HG02763 (cell line): ENCODE results near the gene SRGAP1.

Source experiments
- ATAC-seq: cut with Tn5 transposase; IDR thresholded peaks from one replicate; pipeline ENCODE4 v1.9.1; 2021; ENCODE audit warnings: mild to moderate bottlenecking, moderate library complexity; ENCODE audit not compliant: unreplicated experiment

Gene SRGAP1

DNA sequence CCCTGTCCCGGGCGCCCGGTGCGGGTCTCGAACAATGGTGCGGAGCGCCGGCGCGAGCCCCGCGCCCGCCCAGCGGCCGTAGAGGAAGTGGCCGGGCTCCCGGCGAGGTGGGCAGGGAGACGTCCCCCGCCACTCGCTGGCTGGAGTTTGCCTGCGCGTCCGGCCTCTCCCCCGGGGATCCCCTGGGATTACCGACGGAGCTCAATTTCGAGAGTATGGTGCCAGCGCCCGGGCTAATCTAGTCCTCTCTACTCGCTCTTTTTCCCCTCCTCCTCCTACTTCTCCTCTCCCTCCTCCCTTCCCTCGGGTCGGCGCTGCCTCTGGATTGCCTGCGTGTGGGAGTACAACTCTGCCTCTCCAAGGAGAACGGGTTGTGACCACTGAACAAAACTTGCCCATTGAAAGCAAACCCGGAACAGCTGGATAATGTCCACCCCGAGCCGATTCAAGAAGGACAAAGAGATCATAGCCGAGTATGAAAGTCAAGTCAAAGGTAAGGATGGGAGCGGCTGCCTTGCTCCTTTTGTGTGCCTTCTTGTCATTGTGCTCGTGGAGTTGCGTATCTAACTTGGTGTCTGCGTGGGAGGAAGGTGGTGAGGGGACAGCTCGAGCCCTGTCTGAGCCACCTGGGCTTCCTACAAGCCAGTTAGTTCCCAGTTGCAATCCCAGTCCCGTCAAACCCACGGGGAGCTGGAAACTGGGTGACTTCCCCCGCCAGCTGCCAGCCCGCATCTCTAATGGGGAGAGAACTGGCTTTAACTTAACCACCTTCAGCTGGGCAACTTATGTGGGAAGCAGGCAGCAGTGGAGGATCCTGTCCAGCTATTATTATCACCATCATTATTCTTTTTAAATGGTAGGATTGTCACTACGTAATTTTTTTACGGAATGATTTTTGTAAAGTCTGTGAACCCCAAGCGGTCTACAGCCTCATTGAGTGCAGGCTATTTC is at the start of gene SRGAP1:
Gene SRGAP1, plus strand, starts transcription at position 310 of the 951 bp plus-strand sequence. Its CDS starts 117 bp downstream, at position 427.
- ATAC-seq, result peak; percentile 20

GRCh38 chr12:63795032-63795687 is 49.3 kb upstream of the SRGAP1 start:
- ATAC-seq, result no peak

GRCh38 chr12:63795944-63796343 is 48.6 kb upstream of the SRGAP1 start:
- ATAC-seq, result no peak

DNA sequence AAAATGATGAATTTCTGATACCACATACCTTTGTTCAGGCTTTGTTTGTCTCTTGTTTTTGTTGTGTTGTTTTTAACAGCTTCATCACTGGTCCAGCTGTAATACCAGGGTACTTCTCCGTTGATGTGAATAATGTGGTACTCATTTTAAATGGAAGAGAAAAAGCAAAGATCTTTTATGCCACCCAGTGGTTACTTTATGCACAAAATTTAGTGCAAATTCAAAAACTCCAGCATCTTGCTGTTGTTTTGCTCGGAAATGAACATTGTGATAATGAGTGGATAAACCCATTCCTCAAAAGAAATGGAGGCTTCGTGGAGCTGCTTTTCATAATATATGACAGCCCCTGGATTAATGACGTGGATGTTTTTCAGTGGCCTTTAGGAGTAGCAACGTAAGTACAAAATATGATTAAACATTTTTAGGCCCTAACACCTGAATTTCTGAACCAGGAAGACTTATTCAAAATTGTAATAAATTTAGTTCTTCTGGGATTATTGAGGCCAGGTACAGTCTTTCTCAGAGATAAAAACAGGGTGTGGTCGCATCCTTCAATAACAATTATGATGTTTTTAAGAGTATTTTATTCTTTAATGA is 42.4 kb upstream of the SRGAP1 start:
- ATAC-seq, result no peak

DNA sequence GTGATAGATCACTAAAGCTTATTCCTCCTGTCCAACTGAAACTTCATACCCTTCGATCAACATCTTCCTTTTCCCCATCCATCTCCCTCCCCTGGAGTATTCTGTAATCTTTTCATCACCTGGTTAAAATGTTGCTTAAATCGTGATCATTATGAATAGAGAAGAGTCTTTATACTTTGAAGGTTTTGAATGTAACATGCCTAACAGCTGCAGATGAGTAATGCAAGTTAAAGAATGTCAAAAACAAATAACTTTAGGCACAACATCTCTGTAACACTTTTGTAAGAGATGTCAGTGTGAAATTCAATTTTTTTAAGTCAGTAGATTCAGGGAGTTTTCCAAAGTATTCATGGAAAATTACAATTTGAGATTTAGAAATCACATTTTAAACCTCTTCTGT is 39.8 kb upstream of the SRGAP1 start:
- no peak for ATAC-seq

GRCh38 chr12:63805704-63806672 is 38.5 kb upstream of the SRGAP1 start:
- no peak for ATAC-seq

DNA sequence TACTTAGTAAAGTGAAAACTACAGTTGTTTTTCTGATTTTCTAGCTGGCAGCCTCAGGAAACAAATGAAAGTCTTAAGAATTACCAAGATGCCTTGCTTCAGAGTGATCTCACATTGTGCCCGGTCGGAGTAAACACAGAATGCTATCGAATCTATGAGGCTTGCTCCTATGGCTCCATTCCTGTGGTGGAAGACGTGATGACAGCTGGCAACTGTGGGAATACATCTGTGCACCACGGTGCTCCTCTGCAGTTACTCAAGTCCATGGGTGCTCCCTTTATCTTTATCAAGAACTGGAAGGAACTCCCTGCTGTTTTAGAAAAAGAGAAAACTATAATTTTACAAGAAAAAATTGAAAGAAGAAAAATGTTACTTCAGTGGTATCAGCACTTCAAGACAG is 35.9 kb upstream of the SRGAP1 start:
- ATAC-seq, result no peak

DNA sequence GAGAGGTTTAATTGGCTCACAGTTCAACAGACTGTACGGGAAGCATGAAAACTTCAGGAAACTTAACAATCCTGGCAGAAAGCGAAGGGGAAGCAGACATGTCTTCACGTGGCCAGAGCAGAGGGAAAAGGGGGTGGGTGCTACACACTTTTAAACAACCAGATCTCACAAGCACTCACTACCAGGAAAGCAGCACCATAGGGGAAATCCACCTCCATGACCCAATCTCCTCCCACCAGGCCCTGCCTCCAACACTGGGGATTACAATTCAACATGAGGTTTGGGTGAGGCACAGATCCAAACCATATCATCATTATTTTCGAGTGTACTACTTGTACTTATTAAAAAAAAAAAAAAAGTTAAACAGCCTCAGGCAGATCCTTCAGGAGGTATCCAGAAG is 34.9 kb upstream of the SRGAP1 start:
- no peak for ATAC-seq

DNA sequence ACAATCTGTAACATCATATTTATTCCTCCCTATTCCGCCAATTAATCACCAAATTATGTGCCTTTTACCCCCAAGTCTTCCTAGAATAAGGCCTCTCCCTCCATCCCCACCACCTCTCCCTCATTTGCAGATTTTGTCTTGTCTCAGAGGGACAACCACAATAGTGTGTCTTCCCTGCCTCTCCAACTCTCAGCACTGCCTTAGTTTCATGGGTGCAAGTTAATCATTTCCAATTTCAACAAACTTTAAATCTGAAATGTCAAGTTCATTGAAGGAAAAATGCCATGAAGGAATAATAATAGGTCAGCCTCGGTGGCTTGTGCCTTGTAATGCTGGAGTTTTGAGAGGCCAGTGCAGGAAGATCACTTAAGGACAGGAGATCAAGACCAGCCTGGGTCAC is 33.2 kb upstream of the SRGAP1 start:
- ATAC-seq, result no peak

DNA sequence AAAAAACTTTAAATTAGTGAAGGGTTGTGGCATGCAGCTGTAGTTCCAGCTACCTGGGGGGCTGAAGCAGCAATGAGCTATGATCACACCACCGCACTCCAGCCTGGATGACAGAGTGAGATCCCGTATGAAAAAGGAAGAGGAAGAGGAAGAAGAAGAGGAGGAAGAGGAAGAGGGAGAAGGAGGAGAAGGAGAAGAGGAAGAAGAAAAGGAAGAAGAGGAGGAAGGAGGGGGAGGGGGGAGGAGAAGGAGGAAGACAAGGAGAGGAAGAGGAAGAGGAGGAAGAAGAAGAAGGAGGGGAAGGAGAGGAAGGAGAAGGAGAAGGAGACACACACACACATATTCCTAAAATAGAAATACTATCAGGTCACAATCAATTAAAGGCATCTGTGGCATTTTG is 32.7 kb upstream of the SRGAP1 start:
- ATAC-seq, result no peak

DNA sequence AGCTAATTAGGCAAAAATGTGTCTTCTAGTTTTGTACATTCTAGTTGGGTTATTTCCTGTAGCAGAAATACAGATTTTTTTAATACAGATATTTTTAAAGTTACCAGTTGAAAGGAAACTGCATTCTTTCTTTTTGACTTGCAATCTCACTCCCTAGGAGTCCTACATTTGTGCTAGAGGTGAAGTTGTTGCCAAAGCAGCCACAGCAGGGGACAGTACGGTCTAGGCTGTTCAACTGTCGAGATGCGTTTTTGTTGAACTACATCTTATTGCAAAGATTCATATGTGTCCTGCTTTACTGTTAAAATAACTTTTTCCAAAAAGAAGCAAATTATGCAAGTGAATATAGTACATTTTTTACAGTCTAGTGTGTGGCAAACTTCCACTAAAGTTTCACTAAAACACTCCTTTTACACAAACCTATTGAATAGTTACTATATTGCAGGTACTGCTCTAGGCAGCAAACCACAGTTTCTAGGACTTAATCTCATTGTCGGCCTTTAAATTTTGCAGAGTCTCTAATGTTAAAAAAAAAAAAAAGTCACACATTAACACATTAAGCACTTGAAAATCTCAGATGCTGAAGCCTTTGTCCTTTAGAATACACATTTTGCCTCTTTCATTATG is 30.2 kb upstream of the SRGAP1 start:
- ATAC-seq, result peak; percentile 35

DNA sequence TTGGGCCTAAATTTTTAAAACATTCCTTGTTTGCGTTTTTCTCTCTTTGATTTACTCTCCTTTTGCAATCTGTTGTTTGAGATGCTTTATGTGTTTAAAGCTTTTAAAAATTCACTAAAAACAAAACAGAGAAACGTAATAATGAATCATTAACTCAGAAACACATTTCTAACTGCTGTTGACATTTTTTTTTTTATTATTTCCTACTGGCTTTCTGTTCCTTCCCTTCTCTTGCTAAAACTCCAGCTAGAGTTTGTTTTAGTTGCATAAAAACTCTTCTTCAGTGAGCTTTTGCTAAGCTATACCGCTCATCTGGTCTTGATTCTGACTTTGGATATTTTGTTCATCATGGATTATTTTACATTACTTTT is 29.0 kb upstream of the SRGAP1 start:
- no peak for ATAC-seq

- no peak for ATAC-seq
Observed at GRCh38 chr12:63816031-63816430, 28.5 kb upstream of the SRGAP1 start.

DNA sequence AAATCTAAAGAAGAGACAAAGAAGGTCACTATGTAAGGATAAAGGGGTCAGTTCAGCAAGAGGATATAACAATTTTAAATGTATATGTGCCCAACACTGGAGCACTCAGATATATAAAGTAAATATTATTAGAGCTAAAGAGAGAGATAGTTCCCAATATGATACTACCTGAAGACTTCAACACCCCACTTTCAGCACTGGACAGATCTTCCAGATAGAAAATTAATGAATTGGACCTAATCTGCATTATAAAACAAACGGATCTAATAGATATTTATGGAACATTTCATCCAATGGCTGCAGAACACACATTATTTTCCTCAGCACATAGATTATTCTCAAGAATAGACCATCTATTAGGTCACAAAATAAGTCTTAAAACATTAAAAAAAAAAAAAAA is 24.1 kb upstream of the SRGAP1 start:
- ATAC-seq, result no peak

- ATAC-seq, result no peak
Observed at GRCh38 chr12:63821781-63822251, 22.7 kb upstream of the SRGAP1 start.

GRCh38 chr12:63822352-63822751 is 22.1 kb upstream of the SRGAP1 start:
- ATAC-seq, result no peak

- no peak for ATAC-seq
Observed at GRCh38 chr12:63823040-63823439, 21.5 kb upstream of the SRGAP1 start.

DNA sequence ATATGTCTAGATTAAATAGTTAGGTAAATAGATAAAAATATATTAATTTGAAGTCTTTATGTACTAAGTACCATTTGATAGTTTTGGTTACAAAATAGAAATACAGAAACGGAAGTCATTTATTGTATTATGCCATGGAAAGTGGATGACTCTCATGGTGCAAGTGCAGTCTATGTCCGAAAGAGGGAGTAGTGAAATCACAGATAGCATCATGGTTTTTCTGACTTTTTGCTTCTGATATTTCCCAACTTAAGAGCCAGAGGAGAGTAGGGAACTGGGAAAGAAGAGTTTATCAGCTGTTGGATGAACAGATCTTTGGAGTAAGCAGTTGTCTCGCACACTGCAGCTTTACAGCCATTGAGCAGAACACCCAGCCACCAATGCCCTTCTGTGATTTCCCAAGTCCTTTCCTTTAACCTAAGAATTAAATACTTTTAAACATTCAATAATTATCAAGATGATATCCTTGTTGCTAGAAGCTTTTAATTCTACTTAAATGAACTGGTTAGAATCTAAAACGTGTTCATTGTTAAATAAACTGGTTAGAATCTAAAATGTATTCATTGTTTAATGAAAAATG is 18.4 kb upstream of the SRGAP1 start:
- peak; percentile 66 for ATAC-seq

GRCh38 chr12:63828867-63829266 is 15.6 kb upstream of the SRGAP1 start:
- no peak for ATAC-seq

GRCh38 chr12:63836046-63836445 is 8.5 kb upstream of the SRGAP1 start:
- no peak for ATAC-seq
